OCI-LY3 (cell line): ENCODE results near the gene ZNF428.

ENCODE experiments used
- EZH2phosphoT487 ChIP-seq: fragments of 200-600 bp; shearing (Covaris generic); IDR thresholded peaks from 2 replicates; pipeline ENCODE4 v1.6.1; 2018; ENCODE audit warnings: antibody characterized with exemption, mixed run types, low read depth
- TF ChIP-seq, protein P1 (sequence below): fragments of 200-600, 300-600 bp; sonication (generic); IDR thresholded peaks from 2 replicates; pipeline ENCODE4 v1.5.1; 2014; ENCODE audit warnings: antibody characterized with exemption, low read length, low read depth

DNA sequence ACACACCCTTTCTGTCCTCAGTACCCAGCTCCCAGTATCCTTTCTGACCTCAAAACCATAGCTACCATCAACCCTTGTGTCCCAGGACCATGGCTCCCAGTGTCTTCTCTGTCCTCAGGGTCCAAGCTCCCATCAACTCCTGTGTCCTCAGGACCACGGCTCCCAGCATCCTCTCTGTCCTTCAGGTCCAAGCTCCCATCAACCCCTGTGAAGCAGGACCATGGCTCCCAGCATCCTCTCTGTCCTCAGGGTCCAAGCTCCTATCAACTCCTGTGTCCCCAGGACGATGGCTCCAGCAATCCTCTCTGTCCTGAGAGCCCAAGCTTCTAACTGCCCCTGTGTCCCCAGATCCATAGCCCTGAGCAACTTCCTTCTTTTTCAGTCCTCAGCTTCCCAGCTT, 21.9 kb upstream of the ZNF428 start:
- TF ChIP-seq, protein P1, sequence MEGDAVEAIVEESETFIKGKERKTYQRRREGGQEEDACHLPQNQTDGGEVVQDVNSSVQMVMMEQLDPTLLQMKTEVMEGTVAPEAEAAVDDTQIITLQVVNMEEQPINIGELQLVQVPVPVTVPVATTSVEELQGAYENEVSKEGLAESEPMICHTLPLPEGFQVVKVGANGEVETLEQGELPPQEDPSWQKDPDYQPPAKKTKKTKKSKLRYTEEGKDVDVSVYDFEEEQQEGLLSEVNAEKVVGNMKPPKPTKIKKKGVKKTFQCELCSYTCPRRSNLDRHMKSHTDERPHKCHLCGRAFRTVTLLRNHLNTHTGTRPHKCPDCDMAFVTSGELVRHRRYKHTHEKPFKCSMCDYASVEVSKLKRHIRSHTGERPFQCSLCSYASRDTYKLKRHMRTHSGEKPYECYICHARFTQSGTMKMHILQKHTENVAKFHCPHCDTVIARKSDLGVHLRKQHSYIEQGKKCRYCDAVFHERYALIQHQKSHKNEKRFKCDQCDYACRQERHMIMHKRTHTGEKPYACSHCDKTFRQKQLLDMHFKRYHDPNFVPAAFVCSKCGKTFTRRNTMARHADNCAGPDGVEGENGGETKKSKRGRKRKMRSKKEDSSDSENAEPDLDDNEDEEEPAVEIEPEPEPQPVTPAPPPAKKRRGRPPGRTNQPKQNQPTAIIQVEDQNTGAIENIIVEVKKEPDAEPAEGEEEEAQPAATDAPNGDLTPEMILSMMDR, result no peak
- no peak for TF ChIP-seq EZH2phosphoT487
